GM21825 (cell line): ENCODE measurements around the gene ZNF558.
"Not testable (repeated sequence)": the region's sequence is repeated elsewhere in the genome, so short reads cannot be mapped to it uniquely, and the experiment has no call there.

Experiments
- ATAC-seq: cut with Tn5 transposase; IDR thresholded peaks from one replicate; pipeline ENCODE4 v1.9.1; 2021; ENCODE audit warnings: mild to moderate bottlenecking, moderate library complexity; ENCODE audit not compliant: unreplicated experiment

Gene ZNF558

GRCh38 chr19:8811315-8812172, 20.6 kb downstream of the ZNF558 start:
- no peak for ATAC-seq

- ATAC-seq, result no peak
Observed at GRCh38 chr19:8806661-8807060, 25.4 kb downstream of the ZNF558 start.

GRCh38 chr19:8794823-8795222, 37.3 kb downstream of the ZNF558 start:
- no peak for ATAC-seq

- ATAC-seq, result not testable (repeated sequence)
Observed at GRCh38 chr19:8773587-8773986, 58.5 kb downstream of the ZNF558 start.

GRCh38 chr19:8769265-8769664, 62.8 kb downstream of the ZNF558 start:
- not testable (repeated sequence) for ATAC-seq

- ATAC-seq, result not testable (repeated sequence)
Observed at GRCh38 chr19:8767257-8767656, 64.8 kb downstream of the ZNF558 start.
